Measurements from ENCODE around the gene HTD2.

Gene HTD2

DNA sequence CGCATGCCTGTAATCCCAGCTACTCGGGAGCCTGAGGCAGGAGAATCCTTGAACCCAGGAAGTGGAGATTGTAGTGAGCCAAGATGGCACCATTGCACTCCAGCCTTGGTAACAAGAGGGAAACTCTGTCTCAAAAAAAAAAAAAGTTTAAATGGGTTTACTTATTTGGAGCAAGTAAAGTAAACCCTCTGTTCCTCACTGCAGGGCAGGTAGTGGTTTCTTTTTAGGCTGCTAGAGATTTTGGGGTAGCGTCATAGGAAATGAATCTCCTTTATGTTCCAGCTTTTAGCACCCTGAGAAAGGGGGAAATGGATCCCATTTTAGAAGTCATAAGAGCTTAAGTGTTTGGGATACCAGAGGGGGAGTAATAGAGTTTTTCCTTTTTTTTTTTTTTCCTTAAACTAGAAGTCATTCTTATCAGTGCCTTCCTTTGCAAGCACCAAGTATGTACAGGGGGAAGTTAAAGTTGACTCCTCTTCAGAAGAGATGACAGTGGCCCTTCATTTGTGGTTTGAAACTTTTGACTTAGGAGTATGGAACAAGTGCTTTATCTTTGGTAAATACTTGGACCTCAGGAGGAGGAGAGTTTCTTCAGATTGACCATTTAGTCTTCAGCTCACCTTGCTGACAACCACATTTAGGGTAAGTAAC lies 34.4 kb downstream of the HTD2 start:
- Histone ChIP-seq H3K9ac (ENCODE audit: low read length) (no peak overlapping the region), H3K27ac (ENCODE audit: low read length) (no peak overlapping the region), H3K9me3 (ENCODE audit: insufficient read depth, low read length) (no peaks in the 10 kb centered on the region), H3K4me1 (ENCODE audit: low read length) (no peaks in the 10 kb centered on the region), H2AFZ (ENCODE audit: low read depth, low read length) (no peak overlapping the region), H3K79me2 (ENCODE audit: low read length) (no peaks in the 10 kb centered on the region), H3K27me3 (ENCODE audit: low read depth, low read length) (no peaks in the 10 kb centered on the region), H3K4me2 (ENCODE audit: low read length) (no peak overlapping the region), H3K4me3 (ENCODE audit: low read length) (no peak overlapping the region), H3K36me3 (replicated peaks; ENCODE audit: low read depth, low read length) (no peaks in the 10 kb centered on the region), H4K20me1 (ENCODE audit: insufficient read depth, low read length) (no peaks in the 10 kb centered on the region)
- TF ChIP-seq EZH2phosphoT487 (IDR thresholded peaks at IDR 0.05; ENCODE audit: low read depth) = no peak
- TF ChIP-seq, protein P1, sequence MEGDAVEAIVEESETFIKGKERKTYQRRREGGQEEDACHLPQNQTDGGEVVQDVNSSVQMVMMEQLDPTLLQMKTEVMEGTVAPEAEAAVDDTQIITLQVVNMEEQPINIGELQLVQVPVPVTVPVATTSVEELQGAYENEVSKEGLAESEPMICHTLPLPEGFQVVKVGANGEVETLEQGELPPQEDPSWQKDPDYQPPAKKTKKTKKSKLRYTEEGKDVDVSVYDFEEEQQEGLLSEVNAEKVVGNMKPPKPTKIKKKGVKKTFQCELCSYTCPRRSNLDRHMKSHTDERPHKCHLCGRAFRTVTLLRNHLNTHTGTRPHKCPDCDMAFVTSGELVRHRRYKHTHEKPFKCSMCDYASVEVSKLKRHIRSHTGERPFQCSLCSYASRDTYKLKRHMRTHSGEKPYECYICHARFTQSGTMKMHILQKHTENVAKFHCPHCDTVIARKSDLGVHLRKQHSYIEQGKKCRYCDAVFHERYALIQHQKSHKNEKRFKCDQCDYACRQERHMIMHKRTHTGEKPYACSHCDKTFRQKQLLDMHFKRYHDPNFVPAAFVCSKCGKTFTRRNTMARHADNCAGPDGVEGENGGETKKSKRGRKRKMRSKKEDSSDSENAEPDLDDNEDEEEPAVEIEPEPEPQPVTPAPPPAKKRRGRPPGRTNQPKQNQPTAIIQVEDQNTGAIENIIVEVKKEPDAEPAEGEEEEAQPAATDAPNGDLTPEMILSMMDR (IDR thresholded peaks at IDR 0.05; ENCODE audit: low read depth, low read length) = no peak

DNA sequence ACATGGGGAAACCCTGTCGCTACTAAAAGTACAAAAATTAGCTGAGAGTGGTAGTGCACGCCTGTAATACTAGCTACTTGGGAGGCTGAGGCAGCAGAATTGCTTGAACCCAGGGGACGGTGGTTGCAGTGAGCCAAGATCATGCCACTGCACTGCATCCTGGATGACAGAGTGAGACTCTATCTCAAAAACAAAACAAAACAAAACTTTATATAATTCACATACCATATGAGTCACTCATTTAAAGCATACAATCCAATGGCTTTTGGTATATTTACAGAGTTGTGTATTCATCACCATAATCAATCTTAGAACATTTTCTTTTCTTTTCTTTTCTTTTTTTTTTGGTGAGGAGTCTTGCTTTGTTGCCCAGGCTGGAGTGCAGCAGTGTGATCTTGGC lies 35.1 kb downstream of the HTD2 start:
- Histone ChIP-seq H4K20me1 (ENCODE audit: insufficient read depth, low read length) (no peaks in the 10 kb centered on the region), H3K4me1 (ENCODE audit: low read length) (no peaks in the 10 kb centered on the region), H3K4me2 (ENCODE audit: low read length) (no peak overlapping the region), H3K27ac (ENCODE audit: low read length) (no peak overlapping the region), H3K4me3 (ENCODE audit: low read length) (no peak overlapping the region), H3K27me3 (ENCODE audit: low read depth, low read length) (no peaks in the 10 kb centered on the region), H3K79me2 (ENCODE audit: low read length) (no peaks in the 10 kb centered on the region), H3K36me3 (replicated peaks; ENCODE audit: low read depth, low read length) (no peaks in the 10 kb centered on the region), H3K9me3 (ENCODE audit: insufficient read depth, low read length) (no peaks in the 10 kb centered on the region), H2AFZ (ENCODE audit: low read depth, low read length) (no peak overlapping the region), H3K9ac (ENCODE audit: low read length) (no peak overlapping the region)
- TF ChIP-seq EZH2phosphoT487 (IDR thresholded peaks at IDR 0.05; ENCODE audit: low read depth) = no peak
- TF ChIP-seq, protein P1 (IDR thresholded peaks at IDR 0.05; ENCODE audit: low read depth, low read length) = no peak

DNA sequence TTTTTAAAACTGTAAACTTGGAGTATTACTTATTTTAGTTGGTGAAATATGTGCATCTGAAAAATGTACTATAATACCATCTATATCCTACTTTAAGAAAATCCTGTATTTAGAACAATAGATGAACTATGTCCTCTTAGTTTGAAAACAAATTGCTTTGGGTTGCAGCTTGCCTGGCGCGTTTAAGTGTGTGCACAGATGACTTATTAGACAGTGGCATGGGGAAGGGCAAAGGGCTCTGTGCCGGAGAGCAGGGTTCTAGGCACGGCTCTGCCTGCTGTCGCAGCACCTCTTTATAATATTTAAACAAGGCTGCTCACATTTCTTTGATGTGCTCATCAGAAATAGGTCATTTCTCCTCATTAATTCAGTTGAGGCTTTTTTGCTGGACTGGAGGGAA lies 36.4 kb downstream of the HTD2 start:
- H3K4me2 ChIP-seq (ENCODE audit: low read length) = no peak overlapping the region
- H3K27ac ChIP-seq (ENCODE audit: low read length) = no peak overlapping the region
- H3K27me3 ChIP-seq (ENCODE audit: low read depth, low read length) = no peaks in the 10 kb centered on the region
- H3K79me2 ChIP-seq (ENCODE audit: low read length) = no peaks in the 10 kb centered on the region
- no peak overlapping the region for H3K4me3 ChIP-seq (ENCODE audit: low read length)
- no peak overlapping the region for H3K9ac ChIP-seq (ENCODE audit: low read length)
- H2AFZ ChIP-seq (ENCODE audit: low read depth, low read length) = no peak overlapping the region
- no peaks in the 10 kb centered on the region for H3K9me3 ChIP-seq (ENCODE audit: insufficient read depth, low read length)
- no peaks in the 10 kb centered on the region for H3K36me3 ChIP-seq (replicated peaks; ENCODE audit: low read depth, low read length)
- no peaks in the 10 kb centered on the region for H3K4me1 ChIP-seq (ENCODE audit: low read length)
- TF ChIP-seq, protein P1 (IDR thresholded peaks at IDR 0.05; ENCODE audit: low read depth, low read length) = no peak
- no peak for TF ChIP-seq EZH2phosphoT487 (IDR thresholded peaks at IDR 0.05; ENCODE audit: low read depth)
- H4K20me1 ChIP-seq (ENCODE audit: insufficient read depth, low read length) = no peaks in the 10 kb centered on the region

DNA sequence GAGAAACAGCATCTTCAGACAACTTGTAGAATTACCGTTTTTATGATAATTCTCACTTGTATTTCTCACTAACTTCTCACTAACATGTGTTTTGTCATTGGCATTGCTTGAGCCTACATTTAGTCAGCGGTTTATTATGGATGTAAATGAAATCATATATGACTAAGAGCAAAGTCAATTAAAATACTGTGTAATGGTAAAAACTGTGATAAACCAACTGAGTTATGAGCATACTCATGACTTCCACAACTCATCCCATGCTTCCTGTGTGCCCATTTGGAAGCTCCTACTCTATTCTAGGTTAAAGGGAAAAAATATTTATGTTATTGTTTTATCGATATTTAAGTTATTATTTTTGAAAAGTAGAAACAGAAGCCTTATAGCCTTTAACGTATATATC lies 39.1 kb downstream of the HTD2 start:
- no peaks in the 10 kb centered on the region for H3K79me2 ChIP-seq (ENCODE audit: low read length)
- TF ChIP-seq, protein P1 (IDR thresholded peaks at IDR 0.05; ENCODE audit: low read depth, low read length) = no peak
- TF ChIP-seq EZH2phosphoT487 (IDR thresholded peaks at IDR 0.05; ENCODE audit: low read depth) = no peak

More for the DNA sequence above, 39.1 kb downstream of the HTD2 start:
- H3K4me2 ChIP-seq (ENCODE audit: low read length) = no peak overlapping the region
- H3K27me3 ChIP-seq (ENCODE audit: low read depth, low read length) = no peaks in the 10 kb centered on the region
- H3K27ac ChIP-seq (ENCODE audit: low read length) = no peak overlapping the region
- H4K20me1 ChIP-seq (ENCODE audit: insufficient read depth, low read length) = no peaks in the 10 kb centered on the region
- H3K4me3 ChIP-seq (ENCODE audit: low read length) = no peak overlapping the region
- peaks cover 18% of the 10 kb centered on the region for H3K4me1 ChIP-seq (ENCODE audit: low read length)
- no peak overlapping the region for H3K9ac ChIP-seq (ENCODE audit: low read length)
- peaks cover 5% of the 10 kb centered on the region; the same call in 1 of the 2 replicates for H3K9me3 ChIP-seq (ENCODE audit: insufficient read depth, low read length)
- H3K36me3 ChIP-seq (replicated peaks; ENCODE audit: low read depth, low read length) = peaks cover 2% of the 10 kb centered on the region
- H2AFZ ChIP-seq (ENCODE audit: low read depth, low read length) = no peak overlapping the region
